SIG-M5 treated with dmso at 0.1 percent for 504 hours (cell line): ENCODE results near the gene RNF223.
"Not testable (repeated sequence)": the region's sequence is repeated elsewhere in the genome, so short reads cannot be mapped to it uniquely, and the experiment has no call there.

Source experiments
- DNase-seq: peaks from one replicate; lab custom pipeline; 2025; ENCODE audit not compliant: unreplicated experiment; lab: John Stamatoyannopoulos, UW

The RNF223 gene

DNA sequence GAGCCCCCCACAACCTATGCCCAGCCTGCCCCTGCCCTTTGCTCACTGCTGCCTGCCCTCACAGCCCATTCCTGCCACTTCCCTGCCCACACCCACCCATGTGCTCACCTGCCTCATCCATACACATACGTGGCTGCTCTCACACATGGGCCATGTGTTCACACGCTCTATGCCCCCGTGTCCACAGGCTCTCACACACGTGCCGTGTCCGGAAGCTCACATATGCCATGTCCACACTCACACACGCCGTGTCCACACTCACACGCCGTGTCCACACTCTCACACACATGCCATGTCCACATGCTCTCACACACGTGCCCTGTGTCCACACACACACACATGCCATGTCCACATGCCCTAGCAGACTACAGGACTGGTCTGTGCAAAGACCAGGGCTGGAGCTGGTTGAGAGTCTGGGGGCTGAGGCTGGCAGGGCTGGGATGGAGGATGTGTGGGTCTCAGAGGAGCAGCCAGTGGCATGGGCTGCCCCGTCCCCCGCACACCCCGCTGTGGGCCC, 583 bp upstream of the RNF223 start:
- no peak for DNase-seq

GRCh38 chr1:1072849-1073742, 1.0 kb downstream of the RNF223 start:
- no peak for DNase-seq

DNA sequence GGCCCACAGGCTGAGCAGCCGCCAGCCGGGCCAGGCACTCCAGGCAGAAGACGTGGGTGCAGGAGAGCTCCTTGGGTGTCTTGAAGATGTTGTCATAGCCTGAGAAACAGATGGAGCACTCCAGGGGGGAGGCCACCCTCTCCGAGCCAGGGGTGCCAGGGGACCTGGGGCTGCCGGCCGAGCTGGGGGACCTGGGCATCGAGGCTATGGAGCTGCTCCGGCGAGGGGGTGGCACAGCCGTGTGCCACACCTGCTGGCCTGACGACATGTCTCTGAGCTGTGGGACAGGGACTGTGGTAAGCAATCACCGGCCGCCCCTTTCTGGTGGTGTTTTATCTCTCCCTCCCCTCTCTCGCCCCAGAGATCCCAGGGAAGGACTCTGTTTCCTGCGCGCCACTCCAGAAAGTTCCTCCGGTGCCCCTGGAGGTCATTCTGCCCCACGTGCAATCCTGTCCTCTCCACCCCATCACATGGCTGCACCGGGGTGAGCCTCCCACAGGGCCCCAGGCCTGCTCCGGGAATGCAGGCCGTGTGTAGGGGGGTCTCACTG, 1.7 kb downstream of the RNF223 start:
- DNase-seq, result no peak

DNA sequence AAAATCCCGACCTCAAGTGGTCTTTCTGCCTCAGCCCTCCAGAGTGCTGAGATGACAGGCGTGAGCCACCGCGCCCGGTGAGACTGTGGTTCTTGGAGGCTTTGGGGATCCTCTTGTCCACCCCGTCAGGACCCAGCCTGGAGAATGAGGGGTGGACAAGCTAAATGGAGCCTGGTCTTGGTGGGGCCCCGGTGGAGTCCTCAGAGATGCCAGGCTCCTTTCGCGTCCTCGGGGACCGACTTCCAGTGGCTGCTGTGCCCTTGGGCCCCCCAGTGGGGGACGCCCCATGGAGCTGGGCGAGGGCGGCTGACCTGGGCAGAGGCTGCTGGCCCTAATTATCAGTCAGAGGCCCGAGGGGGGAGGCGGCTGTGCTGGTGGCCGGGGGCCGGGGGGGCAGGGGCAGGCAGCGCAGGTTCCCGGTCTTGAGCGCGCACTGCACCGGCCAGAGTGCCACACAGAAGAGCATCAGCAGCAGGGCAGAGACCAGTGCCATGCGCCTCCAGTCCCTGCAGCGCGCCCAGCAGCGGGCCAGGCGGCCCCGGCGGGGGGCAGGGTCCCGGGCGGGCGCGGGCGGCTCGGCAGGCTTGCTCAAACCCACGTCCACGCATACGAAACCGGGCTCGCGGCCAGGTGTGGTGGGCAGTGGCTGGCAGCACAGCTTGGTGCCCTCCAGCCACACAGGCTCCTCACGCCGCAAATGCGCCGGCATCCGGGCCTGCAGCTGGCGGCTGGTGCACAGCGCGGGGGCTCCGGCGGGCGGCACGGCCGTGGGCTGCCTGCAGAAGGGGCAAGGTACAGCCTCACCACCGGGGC, 2.4 kb downstream of the RNF223 start:
- no peak for DNase-seq

DNA sequence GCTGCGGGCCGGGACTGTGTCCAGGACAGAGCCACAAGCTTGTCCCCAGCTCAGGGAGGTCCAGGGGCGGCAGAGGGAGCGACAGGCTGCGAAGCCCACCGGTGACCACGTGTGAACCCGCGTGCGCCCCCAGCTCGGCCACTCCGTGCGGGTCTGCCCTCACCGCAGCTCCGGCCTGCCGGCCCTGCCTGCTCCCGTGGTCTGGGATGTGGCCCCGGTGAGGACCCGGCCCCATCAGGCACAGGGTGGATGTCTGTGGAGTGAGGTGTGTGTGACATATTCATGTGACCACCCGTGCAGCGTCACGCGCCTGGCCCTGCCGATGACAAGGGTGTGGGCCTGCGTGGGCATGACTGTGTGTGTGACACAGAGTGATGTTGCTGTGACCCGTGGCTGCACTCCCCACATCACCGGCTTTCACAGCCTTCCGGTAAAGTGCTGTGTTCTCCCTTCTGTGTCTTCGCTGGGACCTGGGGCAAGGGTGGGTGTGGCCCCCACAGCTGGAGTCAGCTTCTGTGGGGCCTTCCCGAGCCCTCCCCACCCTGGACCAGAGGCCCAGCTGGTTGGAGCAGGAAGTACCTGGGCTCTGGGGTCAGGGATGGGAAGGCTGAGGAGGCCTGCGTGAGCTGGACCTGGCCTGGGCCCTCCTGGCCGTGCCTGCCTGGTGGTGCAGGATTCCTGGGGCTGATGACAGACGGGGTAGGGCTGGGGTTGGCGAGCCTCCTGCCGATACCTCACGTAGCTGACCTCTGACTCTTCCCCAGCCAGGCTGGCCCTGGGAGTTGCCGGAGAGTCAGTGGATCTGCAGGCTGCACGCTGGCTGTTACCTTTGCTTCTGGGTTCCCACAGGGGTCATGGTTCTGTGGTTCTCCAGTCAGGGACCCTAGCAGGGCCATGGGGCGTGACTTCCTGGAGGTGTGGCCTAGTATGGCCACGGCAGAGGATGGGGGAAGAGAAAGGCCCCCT, 4.1 kb downstream of the RNF223 start:
- no peak for DNase-seq

DNA sequence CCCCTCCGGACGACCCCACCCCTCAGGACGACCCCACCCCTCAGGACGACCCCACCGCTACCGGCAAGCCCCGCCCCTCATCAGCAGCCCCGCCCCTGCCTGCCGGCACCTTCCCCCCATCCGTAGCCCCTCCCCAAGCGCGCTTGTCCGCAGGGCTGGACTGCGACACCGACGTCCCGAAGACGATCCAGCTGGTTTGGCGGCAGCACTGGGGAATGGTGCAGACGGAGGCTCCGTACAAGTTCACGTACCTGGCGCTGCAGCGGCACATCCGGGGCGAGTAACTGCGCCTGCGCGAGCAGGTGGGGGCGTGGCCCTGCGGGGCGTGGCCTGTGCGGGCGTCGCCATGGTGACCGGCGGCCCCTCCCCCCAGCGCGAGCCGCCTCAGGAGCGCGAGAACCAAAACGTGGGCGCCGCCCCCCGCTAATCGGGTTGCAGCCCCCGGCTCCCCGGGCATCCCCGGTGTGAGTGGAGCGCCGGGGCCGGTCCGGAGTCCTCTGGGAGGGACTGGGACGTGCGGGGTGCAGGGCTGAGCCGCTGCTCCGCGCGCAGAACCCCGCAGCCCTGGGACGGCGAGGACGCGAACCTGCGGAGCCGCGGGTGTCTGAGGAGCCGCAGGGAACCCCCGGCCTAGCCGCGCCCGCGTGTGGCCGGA, 4.9 kb downstream of the RNF223 start:
- DNase-seq, result peak; percentile 55

DNA sequence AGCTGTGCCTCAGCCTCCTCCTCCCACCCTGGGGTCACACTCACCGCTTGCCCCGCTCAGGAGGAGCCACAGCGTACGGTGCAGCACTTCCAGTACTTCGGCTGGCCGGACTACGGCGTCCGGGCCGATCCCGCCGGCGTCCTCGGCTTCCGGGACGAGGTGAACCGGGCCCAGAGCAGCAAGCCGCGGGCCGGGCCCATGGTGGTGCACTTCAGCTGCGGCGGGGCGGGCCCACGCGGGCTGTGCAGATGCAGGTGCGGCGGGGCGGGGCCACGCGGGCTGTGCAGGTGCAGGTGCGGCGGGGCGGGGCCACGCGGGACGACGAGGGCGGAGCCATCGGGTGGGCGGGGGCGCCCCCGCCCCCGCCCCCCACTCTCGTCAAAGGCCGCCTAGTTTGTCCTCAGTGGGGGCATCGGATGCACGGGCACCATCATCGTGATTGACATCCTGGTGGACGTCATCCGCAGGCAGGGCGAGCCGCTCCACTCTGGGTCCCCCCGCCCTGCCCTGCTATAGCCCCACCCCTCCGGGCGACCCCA, 5.5 kb downstream of the RNF223 start:
- peak; percentile 32 for DNase-seq

DNA sequence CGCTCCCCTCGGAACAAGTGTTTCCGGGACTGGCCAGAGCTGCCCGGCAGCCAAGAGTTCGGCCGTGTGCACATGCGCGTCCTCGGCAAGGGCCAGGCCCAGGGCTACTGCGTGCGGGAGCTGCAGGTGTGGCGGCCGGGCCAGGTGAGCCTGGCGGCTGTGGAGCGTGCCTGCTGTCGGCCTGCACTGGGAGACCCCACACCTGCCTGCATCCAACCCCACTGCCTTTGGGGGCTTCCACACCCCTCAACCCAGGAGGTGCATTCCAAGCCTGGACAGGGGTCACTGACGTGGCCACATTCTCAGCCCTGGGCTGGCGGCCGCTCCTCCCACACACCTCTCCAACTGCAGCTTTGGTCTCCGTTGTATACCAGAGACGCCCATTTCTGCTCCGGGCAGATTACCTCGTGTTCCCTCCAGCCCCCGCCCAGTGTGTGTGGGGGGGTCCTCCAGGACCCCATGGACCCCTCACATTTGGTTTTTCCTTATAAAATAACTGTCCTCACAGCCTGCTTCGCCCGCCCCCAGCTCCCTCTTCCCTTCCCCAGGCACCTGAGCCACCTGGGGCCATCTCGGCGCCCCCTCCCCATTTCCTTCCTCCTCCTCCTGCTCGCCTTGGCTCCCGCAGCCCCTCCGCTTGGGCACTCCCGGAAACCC, 6.1 kb downstream of the RNF223 start:
- DNase-seq, result no peak

DNA sequence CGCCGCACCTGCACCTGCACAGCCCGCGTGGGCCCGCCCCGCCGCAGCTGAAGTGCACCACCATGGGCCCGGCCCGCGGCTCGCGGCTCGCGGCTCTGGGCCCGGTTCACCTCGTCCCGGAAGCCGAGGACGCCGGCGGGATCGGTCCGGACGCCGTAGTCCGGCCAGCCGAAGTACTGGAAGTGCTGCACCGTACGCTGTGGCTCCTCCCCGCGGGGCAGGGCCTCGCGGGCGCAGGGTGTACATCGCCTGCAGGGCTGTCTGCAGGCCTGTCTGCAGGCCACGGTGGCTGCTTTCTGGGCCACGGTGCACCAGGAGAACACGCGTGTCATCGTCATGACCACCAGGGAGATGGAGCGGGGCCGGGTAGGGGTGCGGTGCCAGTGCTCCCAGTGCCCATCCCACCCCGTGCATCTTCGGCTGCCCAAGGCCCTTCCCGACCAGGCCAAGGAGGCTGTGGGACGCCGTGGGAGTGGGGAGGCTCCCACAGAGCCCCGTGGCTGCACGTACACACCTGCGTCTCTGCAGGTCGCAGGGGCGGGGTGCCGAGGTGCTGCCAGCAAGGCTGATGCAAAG, 6.7 kb downstream of the RNF223 start:
- DNase-seq, result no peak

- DNase-seq, result no peak
These were observed 7.5 kb downstream of the RNF223 start for GRCh38 chr1:1066403-1067283.

DNA sequence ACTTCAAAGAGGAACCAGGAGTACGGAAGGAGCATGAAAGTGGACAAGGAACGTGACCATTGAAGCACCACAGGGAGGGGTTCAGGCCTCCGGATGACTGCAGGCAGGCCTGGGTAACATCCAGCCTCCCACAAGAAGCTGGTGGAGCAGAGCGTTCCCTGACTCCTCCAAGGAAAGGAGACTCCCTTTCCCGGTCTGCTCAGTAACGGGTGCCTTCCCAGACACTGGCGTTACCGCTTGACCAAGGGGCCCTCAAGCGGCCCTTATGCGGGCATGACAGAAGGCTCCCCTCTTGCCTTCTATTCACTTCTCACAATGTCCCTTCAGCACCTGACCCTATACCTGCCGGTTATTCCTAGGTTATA, 8.2 kb downstream of the RNF223 start:
- not testable (repeated sequence) for DNase-seq

DNA sequence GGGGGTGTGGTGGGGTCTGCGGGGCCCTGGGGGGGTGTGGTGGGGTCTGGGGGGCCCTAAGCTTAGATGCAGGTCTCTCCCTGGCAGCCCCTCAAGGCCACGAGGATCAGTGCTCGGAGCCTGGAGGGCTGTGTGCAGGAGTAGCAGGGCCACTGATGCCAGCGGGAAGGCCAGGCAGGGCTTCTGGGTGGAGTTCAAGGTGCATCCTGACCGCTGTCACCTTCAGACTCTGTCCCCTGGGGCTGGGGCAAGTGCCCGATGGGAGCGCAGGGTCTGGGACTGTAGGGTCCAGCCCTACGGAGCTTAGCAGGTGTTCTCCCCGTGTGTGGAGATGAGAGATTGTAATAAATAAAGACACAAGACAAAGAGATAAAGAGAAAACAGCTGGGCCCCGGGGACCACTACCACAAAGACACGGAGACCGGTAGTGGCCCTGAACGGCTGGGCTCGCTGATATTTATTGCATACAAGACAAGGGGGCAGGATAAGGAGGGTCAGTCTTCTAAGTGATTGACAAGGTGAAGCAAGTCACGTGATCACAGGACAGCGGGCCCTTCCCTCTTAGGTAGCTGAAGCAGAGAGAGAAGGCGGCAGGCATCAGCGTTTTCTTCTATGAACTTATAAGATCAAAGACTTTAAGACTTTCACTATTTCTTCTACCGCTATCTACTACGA, 8.7 kb downstream of the RNF223 start:
- DNase-seq, result no peak

GRCh38 chr1:1063945-1064831, 9.9 kb downstream of the RNF223 start:
- peak; percentile 66 for DNase-seq

GRCh38 chr1:1063261-1063944, 10.7 kb downstream of the RNF223 start:
- DNase-seq, result no peak

- no peak for DNase-seq
These were observed 11.6 kb downstream of the RNF223 start for GRCh38 chr1:1062348-1063163.
